GM18519 (cell line): Measurements from ENCODE around the gene CFAP97D2.
"Not testable (repeated sequence)": the region's sequence is repeated elsewhere in the genome, so short reads cannot be mapped to it uniquely, and the experiment has no call there.

Experiments used
- ATAC-seq: cut with Tn5 transposase; IDR thresholded peaks from one replicate; pipeline ENCODE4 v1.9.1; 2021; ENCODE audit warnings: mild to moderate bottlenecking, moderate library complexity; ENCODE audit not compliant: unreplicated experiment, low FRiP score

The CFAP97D2 gene

DNA sequence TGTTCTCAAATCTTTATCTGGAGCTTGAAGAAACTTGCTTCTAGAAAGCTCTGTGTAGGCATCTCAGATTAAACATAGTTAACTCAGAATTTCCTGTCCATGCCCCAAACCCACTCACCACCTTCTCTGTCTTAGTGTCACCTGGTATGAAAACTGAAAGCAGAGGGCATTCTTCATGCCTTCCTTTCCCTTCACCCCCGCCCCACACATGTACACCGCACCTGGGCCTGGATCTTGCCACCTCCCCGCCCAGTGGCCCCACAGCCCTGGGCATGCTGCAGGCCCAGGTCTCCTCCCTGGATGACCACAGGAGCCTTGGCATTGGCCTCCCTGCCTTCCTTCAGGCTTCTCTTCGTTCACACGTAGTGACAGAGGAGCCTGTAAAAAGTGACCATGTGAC lies 15.8 kb downstream of the CFAP97D2 start:
- ATAC-seq = no peak

DNA sequence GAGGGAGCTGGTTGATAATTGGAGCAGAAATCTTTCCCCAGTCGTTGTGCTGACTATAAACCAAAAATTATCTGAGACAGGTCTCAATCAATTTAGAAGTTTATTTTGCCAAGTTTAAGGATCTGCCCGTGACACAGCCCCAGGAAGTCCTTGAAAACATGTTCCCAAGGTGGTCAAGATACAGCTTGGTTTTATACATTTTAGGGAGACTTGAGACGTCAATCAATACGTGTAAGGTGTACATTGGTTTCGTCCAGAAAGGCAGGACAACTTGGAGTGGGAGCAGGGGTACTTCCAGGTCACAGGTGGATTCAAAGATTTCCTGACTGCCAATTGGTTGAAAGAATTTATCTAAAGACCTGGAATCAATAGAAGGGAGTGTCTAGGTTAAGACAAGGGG lies 17.6 kb downstream of the CFAP97D2 start:
- ATAC-seq = no peak

GRCh38 chr13:114198556-114198955 lies 19.5 kb downstream of the CFAP97D2 start:
- no peak for ATAC-seq

DNA sequence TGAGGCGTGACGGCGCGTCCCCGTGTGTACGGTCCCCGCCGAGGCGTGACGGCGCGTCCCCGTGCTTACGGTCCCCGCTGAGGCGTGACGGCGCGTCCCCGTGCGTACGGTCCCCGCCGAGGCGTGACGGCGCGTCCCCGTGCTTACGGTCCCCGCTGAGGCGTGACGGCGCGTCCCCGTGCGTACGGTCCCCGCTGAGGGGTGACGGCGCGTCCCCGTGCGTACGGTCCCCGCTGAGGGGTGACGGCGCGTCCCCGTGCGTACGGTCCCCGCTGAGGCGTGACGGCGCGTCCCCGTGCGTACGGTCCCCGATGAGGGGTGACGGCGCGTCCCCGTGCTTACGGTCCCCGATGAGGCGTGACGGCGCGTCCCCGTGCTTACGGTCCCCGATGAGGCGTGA lies 20.5 kb downstream of the CFAP97D2 start:
- not testable (repeated sequence) for ATAC-seq

- ATAC-seq = no peak
Observed at GRCh38 chr13:114199954-114200353, 20.9 kb downstream of the CFAP97D2 start.

DNA sequence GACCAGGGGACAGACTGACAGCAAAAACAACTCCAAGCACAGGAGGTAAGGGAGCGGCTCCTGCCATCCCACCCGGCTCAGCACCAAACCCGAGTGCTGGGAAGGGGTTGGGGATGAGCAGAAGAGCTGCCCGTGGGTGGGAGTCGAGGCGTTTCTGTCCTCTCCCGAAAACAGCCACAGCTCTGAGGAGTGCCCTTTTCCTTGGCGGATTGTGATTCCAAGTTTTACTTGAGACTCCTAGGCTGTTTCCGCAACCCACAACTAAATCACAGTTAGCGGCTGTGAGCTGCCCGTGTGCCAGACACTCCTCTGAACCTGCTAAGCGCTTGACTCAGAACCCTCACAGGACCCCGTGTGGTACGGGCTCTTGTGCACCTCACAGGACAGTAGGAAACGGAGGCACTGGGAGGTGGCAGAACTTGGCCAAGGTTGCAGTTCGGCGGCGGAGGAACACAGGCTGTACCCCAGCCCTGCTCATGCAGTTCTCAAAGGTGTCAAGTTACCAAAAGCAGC lies 21.4 kb downstream of the CFAP97D2 start:
- no peak for ATAC-seq

DNA sequence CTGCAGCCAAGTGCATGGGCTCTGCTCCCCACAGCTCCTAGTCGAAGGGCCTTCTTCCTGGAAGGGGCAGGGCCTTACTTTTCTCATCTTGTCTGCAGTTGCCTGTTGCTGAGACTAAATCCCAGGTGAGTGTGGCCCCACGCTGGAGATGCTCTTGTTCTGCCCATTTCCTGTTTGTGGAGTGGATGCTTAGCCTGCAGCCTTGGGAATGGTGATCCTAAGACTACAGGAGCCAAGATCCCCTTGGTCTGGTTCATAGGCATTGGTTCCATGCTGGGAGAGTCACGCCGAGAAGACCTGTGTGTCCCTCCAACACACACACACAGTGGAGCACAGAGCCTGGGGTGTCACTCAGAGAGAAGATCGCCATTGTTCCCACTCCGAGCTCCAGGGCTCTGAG lies 23.5 kb downstream of the CFAP97D2 start:
- no peak for ATAC-seq

- ATAC-seq = no peak
Observed at GRCh38 chr13:114203536-114203935, 24.5 kb downstream of the CFAP97D2 start.

DNA sequence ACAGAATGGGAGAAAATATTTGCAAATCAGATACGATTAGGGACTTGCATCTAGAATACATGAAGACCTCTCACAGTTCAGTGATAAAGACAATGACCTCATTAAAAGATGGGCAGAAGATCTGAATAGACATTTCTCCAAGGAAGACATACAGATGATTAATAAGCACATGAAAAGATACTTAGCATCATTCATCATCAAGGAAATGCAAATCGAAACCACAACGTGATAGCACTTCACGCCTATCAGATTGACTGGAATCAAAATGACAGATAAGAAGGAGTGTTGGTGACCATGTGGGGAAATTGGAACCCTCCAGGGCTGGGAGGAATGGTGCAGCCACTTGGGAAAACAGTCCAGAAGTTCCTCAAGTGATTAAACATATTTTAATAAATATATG lies 25.8 kb downstream of the CFAP97D2 start:
- no peak for ATAC-seq

- no peak for ATAC-seq
Observed at GRCh38 chr13:114208134-114208533, 29.1 kb downstream of the CFAP97D2 start.

DNA sequence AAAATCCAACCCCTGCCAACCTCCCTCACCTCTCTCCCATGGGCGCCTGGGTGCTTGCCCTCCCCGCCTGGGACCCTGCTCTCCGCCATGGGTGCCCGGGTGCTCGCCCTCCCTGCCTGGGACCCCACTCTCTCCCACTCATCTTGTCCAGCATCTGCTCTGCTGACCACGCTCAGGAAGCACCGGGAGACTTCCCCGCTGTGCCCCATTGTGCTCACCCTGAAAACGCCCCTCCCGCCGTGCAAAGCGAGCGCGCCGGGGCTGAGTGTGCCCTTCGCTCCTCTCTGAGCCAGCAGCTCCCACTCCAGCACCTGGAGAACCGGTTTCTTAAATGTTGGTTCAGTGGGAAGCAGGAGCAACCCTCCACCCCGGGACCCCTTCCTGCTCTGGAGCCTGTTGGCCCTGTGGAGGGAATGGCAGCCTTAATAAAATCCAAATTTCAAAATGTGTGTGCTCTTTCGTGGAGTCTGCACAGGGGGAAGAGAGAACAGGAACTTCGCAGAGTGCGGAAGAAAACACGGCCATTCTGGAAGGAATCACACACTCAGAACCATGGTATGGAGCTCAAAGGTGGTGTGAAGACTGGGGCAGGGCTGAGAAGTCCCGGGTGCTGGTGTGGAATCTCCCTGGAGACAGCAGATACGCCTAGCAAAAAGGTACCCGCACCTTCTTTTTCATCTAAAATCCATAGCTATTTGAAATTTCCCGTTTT lies 32.5 kb downstream of the CFAP97D2 start:
- ATAC-seq = no peak

DNA sequence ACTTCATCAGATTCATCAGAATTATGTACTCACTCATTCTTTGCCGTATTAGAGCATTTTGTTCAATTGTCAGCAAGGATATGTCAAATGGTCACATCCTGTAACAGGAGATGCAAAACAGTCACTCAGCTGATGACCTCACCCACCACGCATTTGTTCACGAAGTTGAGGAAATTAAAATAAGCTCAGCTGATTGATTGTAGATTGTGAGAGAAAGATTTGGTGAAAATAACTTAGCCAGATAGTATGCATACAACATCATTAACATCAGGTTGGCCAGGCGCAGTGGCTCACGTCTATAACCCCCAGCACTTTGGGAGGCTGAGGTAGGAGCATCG lies 33.1 kb downstream of the CFAP97D2 start:
- ATAC-seq = no peak

- no peak for ATAC-seq
Observed at GRCh38 chr13:114213980-114214379, 34.9 kb downstream of the CFAP97D2 start.

- ATAC-seq = no peak
Observed at GRCh38 chr13:114219392-114219791, 40.3 kb downstream of the CFAP97D2 start.

DNA sequence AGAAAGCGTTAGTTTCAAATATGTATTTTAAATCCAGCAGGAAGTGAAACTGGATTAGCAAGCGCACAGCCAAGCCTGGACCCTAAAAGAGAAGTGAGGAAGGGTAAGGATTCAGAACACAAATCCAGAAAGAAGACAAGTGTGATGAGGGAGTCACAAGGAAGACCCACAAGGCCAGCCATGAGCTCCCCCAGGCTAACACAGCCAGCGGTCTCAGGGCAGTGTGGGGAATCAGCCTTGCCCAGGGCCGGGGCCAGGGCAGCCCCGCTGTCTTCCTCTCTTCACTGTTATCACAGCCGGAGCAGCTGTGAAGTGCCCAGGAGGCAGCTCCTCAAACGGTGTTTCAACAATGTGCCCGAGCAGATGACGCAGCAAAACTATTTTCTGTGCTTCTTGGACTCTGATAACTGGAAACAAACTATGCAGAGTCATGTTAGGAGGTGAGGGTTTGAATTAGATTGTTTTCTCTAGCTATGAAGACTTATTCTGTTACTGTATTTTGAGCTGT lies 43.5 kb downstream of the CFAP97D2 start:
- ATAC-seq = no peak

- no peak for ATAC-seq
Observed at GRCh38 chr13:114224201-114224600, 45.1 kb downstream of the CFAP97D2 start.

DNA sequence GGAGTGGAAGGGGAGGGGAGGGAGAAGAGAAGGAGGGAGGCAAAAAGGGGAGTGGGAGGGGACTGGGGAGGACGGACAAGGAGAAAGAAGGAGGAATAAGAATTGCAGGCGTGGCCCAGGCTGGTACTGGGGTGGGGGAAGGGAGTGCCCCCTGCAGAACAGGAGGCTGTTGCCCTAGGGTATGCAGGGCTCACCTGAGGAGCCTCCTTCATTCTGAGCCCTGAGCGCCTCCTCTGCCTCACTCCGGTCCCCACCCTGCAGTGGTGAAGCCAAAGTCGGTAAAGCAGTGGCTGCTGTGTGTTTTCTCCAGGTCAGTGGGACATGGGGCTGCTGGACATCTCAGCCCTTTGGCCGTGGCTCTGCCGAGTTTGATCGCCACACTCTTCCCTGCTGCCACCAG lies 46.6 kb downstream of the CFAP97D2 start:
- ATAC-seq = no peak

DNA sequence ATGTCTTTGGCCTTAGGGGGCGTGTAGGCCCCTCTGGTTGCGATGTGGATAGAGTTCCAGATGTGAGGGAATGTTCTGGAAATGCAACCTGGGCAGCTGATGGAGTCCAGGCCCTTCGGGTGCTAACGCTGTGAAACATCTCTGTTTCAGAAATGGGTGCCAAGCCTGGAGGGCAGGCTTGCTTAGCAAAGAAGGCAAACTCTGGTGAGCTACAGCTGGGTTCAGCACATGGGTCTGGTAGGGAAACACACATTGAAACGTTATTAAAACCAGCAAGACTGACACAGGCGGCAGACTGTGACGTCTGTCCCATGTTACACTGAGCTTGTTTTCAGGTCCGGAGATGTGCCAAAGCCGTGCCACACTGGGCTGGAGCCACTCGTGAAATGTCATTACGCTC lies 47.0 kb downstream of the CFAP97D2 start:
- ATAC-seq = no peak

GRCh38 chr13:114226699-114227323 lies 47.8 kb downstream of the CFAP97D2 start:
- ATAC-seq = peak; percentile 55

DNA sequence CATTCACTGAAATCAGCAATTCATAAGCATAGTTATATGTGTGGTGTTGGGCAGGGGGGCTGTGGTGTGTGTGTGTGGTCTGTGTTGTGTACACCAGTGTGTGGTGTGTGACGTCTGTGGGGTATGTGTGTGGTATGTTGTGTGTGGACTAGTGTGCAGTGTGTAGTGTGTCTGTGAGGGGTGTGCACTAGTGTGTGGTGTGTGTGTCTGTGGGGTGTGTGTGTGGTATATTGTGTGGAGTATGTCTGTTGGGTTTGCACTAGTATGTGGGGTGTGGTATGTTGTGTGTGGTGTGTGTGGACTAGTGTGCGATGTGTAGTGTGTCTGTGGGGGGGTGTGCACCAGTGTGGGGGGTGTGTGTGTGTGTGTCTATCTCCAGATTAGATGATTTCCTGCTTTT lies 48.5 kb downstream of the CFAP97D2 start:
- ATAC-seq = no peak

DNA sequence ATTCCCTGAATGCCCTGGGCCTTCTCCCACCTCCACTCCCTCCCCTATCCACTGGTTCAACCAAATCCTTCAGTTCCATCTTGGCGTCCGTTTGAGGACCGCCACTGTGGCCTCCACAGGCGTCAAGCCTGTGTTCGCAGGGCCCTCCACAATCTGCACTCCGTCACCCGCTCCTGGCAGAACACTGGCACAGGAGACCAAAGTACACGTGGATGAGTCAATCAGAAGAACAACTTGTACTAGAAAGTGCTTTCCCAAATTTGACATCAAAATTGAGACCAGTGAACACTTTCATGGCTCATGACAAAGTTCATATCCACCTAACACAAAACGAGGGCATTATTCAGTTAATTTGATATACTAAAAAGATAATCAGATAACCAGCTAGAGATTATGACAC lies 49.1 kb downstream of the CFAP97D2 start:
- no peak for ATAC-seq

- no peak for ATAC-seq
Observed at GRCh38 chr13:114229506-114229905, 50.4 kb downstream of the CFAP97D2 start.
